Transverse colon (tissue), 4 donors: ENCODE measurements around the gene PKIG.

ENCODE experiments used
- CTCF ChIP-seq, 5 experiments: fragments of 200-600 bp in 3 of 5; fragments of 450-650 bp in 2 of 5; sonication (generic) in 3 of 5; IDR thresholded peaks; 1 replicate in 2 of 5; 2 replicates in 3 of 5; pipeline ENCODE4 v1.5.1; 2016 to 2017; ENCODE audit warnings: antibody characterized with exemption in 5 of 5, inconsistent platforms in 3 of 5, mild to moderate bottlenecking in 2 of 5, moderate library complexity in 1 of 5
- EP300 ChIP-seq: sonication (generic); formaldehyde crosslinking; IDR thresholded peaks from one replicate; pipeline ENCODE4 v1.6.1; 2017; ENCODE audit warnings: antibody characterized with exemption, low read depth
- POLR2A ChIP-seq: fragments of 450-650 bp; IDR thresholded peaks from one replicate; pipeline ENCODE4 v1.6.1; 2016; ENCODE audit warnings: antibody characterized with exemption, mild to moderate bottlenecking, moderate library complexity
- POLR2AphosphoS5 ChIP-seq, 3 donors: sonication (generic); formaldehyde crosslinking; IDR thresholded peaks; one replicate each; pipeline ENCODE4 v1.6.1; 2016; ENCODE audit warnings: antibody characterized with exemption in 3 of 3

GRCh38 chr20:44620030-44620429, 37.7 kb downstream of the PKIG start:
- TF ChIP-seq CTCF (IDR thresholded peaks at IDR 0.05) (no peak), EP300 (no peak), POLR2A (no peak), POLR2AphosphoS5 (IDR thresholded peaks at IDR 0.05) (peak in 1 of 3 donors; percentile 3)
